HG02852 (cell line): Measurements from ENCODE around the gene MGP.

Experiments used
- ATAC-seq: cut with Tn5 transposase; IDR thresholded peaks from one replicate; pipeline ENCODE4 v1.9.1; 2021; ENCODE audit warnings: mild to moderate bottlenecking, moderate library complexity; ENCODE audit not compliant: unreplicated experiment

Gene MGP

GRCh38 chr12:14903386-14904098 is 17.9 kb upstream of the MGP start:
- no peak for ATAC-seq

GRCh38 chr12:14902465-14902864 is 16.8 kb upstream of the MGP start:
- no peak for ATAC-seq

GRCh38 chr12:14901228-14901562 is 15.5 kb upstream of the MGP start:
- ATAC-seq: no peak

GRCh38 chr12:14900521-14901227 is 15.0 kb upstream of the MGP start:
- ATAC-seq: no peak

- ATAC-seq: no peak
Measured at GRCh38 chr12:14896521-14897169, 11.0 kb upstream of the MGP start.

GRCh38 chr12:14893506-14894250 is 8.0 kb upstream of the MGP start:
- no peak for ATAC-seq

GRCh38 chr12:14892726-14893505 is 7.3 kb upstream of the MGP start:
- no peak for ATAC-seq

GRCh38 chr12:14890701-14891100 is 5.0 kb upstream of the MGP start:
- no peak for ATAC-seq

- ATAC-seq: no peak
Measured at GRCh38 chr12:14886271-14886670, 617 bp upstream of the MGP start.

- ATAC-seq: peak; percentile 97
Measured at GRCh38 chr12:14884458-14884878, 1.2 kb downstream of the MGP start.

GRCh38 chr12:14883686-14884085 is 2.0 kb downstream of the MGP start:
- ATAC-seq: no peak

GRCh38 chr12:14880890-14881453 is 4.7 kb downstream of the MGP start:
- ATAC-seq: no peak

GRCh38 chr12:14879222-14879933 is 6.3 kb downstream of the MGP start:
- no peak for ATAC-seq

GRCh38 chr12:14878488-14878887 is 7.2 kb downstream of the MGP start:
- no peak for ATAC-seq

GRCh38 chr12:14876833-14877232 is 8.8 kb downstream of the MGP start:
- ATAC-seq: no peak

GRCh38 chr12:14874882-14875281 is 10.8 kb downstream of the MGP start:
- no peak for ATAC-seq

GRCh38 chr12:14873440-14874185 is 12.0 kb downstream of the MGP start:
- ATAC-seq: no peak

GRCh38 chr12:14871886-14872285 is 13.8 kb downstream of the MGP start:
- ATAC-seq: no peak

- no peak for ATAC-seq
Measured at GRCh38 chr12:14871247-14871646, 14.4 kb downstream of the MGP start.
